Measurements from ENCODE around the gene EXOC6. TPM values are rescaled to one million over a fixed set of nuclear protein-coding genes. Genes with fewer than 3 reads are reported as not detected.

The EXOC6 gene
- total RNA-seq, 1 donor from 2014 or later = 17.2 TPM

GRCh38 chr10:93087846-93088245 is 239.5 kb downstream of the EXOC6 start:
- peaks cover 36% of the 10 kb centered on the region for H3K27me3 ChIP-seq (ENCODE audit: low read depth)
- no peak for TF ChIP-seq CTCF (IDR thresholded peaks at IDR 0.05; ENCODE audit: borderline replicate concordance)
- H3K4me3 ChIP-seq = no peak overlapping the region
- DNase-seq = no peak
- H3K27ac ChIP-seq (replicated peaks) = no peak overlapping the region
- no peaks in the 10 kb centered on the region for H3K4me1 ChIP-seq
- intact Hi-C loops (cut with micrococcal nuclease) = no loop called here
- H3K9me3 ChIP-seq (replicated peaks) = no peaks in the 10 kb centered on the region
- no peaks in the 10 kb centered on the region for H3K36me3 ChIP-seq

GRCh38 chr10:93088466-93088865 is 240.1 kb downstream of the EXOC6 start:
- Histone ChIP-seq H3K36me3 (no peaks in the 10 kb centered on the region), H3K27ac (replicated peaks) (no peak overlapping the region), H3K4me3 (no peak overlapping the region), H3K9me3 (replicated peaks) (no peaks in the 10 kb centered on the region), H3K4me1 (no peaks in the 10 kb centered on the region), H3K27me3 (ENCODE audit: low read depth) (peaks cover 36% of the 10 kb centered on the region)
- DNase-seq = no peak
- TF ChIP-seq CTCF (IDR thresholded peaks at IDR 0.05; ENCODE audit: borderline replicate concordance) = no peak
- intact Hi-C loops (cut with micrococcal nuclease) = no loop called here

GRCh38 chr10:93090619-93091018 is 242.3 kb downstream of the EXOC6 start:
- DNase-seq = no peak
- TF ChIP-seq CTCF (IDR thresholded peaks at IDR 0.05; ENCODE audit: borderline replicate concordance) = no peak
- intact Hi-C loops (cut with micrococcal nuclease) = no loop called here
- Histone ChIP-seq H3K4me3 (no peak overlapping the region), H3K9me3 (replicated peaks) (no peaks in the 10 kb centered on the region), H3K4me1 (no peaks in the 10 kb centered on the region), H3K36me3 (no peaks in the 10 kb centered on the region), H3K27ac (replicated peaks) (no peak overlapping the region), H3K27me3 (ENCODE audit: low read depth) (peaks cover 36% of the 10 kb centered on the region)

GRCh38 chr10:93091960-93092359 is 243.6 kb downstream of the EXOC6 start:
- H3K9me3 ChIP-seq (replicated peaks) = no peaks in the 10 kb centered on the region
- DNase-seq = no peak
- H3K27me3 ChIP-seq (ENCODE audit: low read depth) = peaks cover 27% of the 10 kb centered on the region
- TF ChIP-seq CTCF (IDR thresholded peaks at IDR 0.05; ENCODE audit: borderline replicate concordance) = no peak
- H3K27ac ChIP-seq (replicated peaks) = no peak overlapping the region
- no peaks in the 10 kb centered on the region for H3K4me1 ChIP-seq
- intact Hi-C loops (cut with micrococcal nuclease) = no loop called here
- H3K4me3 ChIP-seq = no peak overlapping the region
- H3K36me3 ChIP-seq = no peaks in the 10 kb centered on the region

GRCh38 chr10:93095225-93095624 is 246.9 kb downstream of the EXOC6 start:
- no peak for DNase-seq
- Histone ChIP-seq H3K27ac (replicated peaks) (no peak overlapping the region), H3K4me3 (no peak overlapping the region), H3K36me3 (no peaks in the 10 kb centered on the region), H3K9me3 (replicated peaks) (no peaks in the 10 kb centered on the region), H3K27me3 (ENCODE audit: low read depth) (peaks cover 22% of the 10 kb centered on the region), H3K4me1 (no peaks in the 10 kb centered on the region)
- no peak for TF ChIP-seq CTCF (IDR thresholded peaks at IDR 0.05; ENCODE audit: borderline replicate concordance)
- intact Hi-C loops (cut with micrococcal nuclease) = no loop called here

GRCh38 chr10:93096901-93097300 is 248.6 kb downstream of the EXOC6 start:
- H3K27ac ChIP-seq (replicated peaks) = no peak overlapping the region
- peaks cover 7% of the 10 kb centered on the region for H3K27me3 ChIP-seq (ENCODE audit: low read depth)
- H3K9me3 ChIP-seq (replicated peaks) = no peaks in the 10 kb centered on the region
- no peak for DNase-seq
- no peak for TF ChIP-seq CTCF (IDR thresholded peaks at IDR 0.05; ENCODE audit: borderline replicate concordance)
- H3K4me1 ChIP-seq = no peaks in the 10 kb centered on the region
- intact Hi-C loops (cut with micrococcal nuclease) = no loop called here
- H3K36me3 ChIP-seq = no peaks in the 10 kb centered on the region
- H3K4me3 ChIP-seq = no peak overlapping the region

All from left ventricle myocardium inferior (tissue), 1 donor.